Neural crest cell (in vitro differentiated cells): ENCODE data around the gene TRIM62. TPM values are rescaled to one million over a fixed set of nuclear protein-coding genes. Genes with fewer than 3 reads are reported as not detected.
A peak's percentile ranks its signal among the peaks of the same experiment; 100 is the strongest.
"Not testable (repeated sequence)": the region's sequence is repeated elsewhere in the genome, so short reads cannot be mapped to it uniquely, and the experiment has no call there.

Experiments used
- DNase-seq: peaks from one replicate; pipeline ENCODE4 v3.0.0; 2021; ENCODE audit warnings: low read depth, mixed read lengths, low spot score
- H3K27ac Mint-ChIP-seq: one replicate; pipeline ENCODE4 v1.8.0; 2021; ENCODE audit warnings: mild to moderate bottlenecking, mixed read lengths; ENCODE audit not compliant: unreplicated experiment
- H3K27me3 Mint-ChIP-seq: 2 replicates; pipeline ENCODE4 v1.8.0; 2021; ENCODE audit warnings: low read depth, mild to moderate bottlenecking, mixed read lengths
- H3K36me3 Mint-ChIP-seq: 2 replicates; pipeline ENCODE4 v1.8.0; 2021; ENCODE audit warnings: low read depth, mild to moderate bottlenecking, mixed read lengths
- H3K4me1 Mint-ChIP-seq: 2 replicates; pipeline ENCODE4 v1.8.0; 2021; ENCODE audit warnings: mixed read lengths
- H3K4me3 Mint-ChIP-seq: one replicate; pipeline ENCODE4 v1.8.0; 2021; ENCODE audit warnings: mild to moderate bottlenecking, mixed read lengths
- H3K9me3 Mint-ChIP-seq: 2 replicates; pipeline ENCODE4 v1.8.0; 2021; ENCODE audit warnings: mixed read lengths
- total RNA-seq: library from RNA; stranded (reverse); gene quantifications from 2 replicates; pipeline ENCODE4 v1.2.1, GENCODE V29; 2021
- TF ChIP-seq, protein P1 (sequence below): fragments of 200-600 bp; sonication (generic); conservative IDR thresholded peaks from 2 replicates; pipeline ENCODE4 v1.5.0; 2021; ENCODE audit warnings: antibody characterized with exemption, mild to moderate bottlenecking

TRIM62 gene
- total RNA-seq, 1 donor from 2014 or later: 8.6 TPM

DNA sequence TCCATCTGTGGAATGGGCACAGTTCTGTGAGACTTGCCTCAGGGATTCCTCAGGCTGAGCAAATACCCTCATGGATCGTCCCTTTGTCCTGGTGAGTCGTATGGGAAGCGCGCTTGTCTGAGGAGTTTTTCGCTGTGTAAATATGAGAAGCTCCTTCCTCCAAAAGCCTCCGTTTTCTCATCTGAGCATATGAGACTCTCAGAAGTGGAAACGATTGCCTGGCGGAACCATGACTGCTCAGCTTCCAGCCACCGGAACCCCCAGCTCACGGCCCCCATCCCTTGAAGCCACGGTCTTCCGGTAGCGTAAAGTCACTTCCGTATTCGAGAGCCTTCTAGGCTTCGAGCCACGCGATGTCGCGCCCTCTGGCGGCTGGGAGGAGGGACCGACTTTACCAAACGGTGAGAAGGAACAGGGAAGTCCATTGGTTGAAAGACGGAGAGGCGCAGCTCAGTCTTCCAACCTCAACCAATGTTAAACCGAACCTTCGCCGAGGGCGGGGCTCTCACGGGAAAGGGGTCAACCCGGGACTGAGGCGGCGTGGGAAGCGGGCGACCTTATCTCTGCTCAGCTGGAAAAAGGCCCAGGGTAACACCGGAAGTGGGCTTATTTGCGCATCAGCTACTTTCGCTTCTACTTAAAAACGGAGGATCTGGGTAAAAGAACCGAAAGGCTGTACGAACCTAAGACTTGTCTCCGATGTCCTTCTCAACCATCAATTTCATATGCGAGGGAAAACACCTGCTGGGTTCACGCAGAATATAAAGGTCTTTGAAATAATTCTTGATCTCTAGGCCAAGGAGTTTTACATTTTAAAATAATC is 54.6 kb downstream of the TRIM62 start:
- no peaks in the 10 kb centered on the region for H3K36me3 Mint-ChIP-seq
- peak overlapping the region; percentile 89 for H3K4me3 Mint-ChIP-seq
- peak; percentile 75 for DNase-seq
- H3K9me3 Mint-ChIP-seq: no peaks in the 10 kb centered on the region
- H3K4me1 Mint-ChIP-seq: peaks cover 6% of the 10 kb centered on the region
- H3K27ac Mint-ChIP-seq: peak overlapping the region; percentile 94
- H3K27me3 Mint-ChIP-seq: no peaks in the 10 kb centered on the region
- TF ChIP-seq, protein P1, sequence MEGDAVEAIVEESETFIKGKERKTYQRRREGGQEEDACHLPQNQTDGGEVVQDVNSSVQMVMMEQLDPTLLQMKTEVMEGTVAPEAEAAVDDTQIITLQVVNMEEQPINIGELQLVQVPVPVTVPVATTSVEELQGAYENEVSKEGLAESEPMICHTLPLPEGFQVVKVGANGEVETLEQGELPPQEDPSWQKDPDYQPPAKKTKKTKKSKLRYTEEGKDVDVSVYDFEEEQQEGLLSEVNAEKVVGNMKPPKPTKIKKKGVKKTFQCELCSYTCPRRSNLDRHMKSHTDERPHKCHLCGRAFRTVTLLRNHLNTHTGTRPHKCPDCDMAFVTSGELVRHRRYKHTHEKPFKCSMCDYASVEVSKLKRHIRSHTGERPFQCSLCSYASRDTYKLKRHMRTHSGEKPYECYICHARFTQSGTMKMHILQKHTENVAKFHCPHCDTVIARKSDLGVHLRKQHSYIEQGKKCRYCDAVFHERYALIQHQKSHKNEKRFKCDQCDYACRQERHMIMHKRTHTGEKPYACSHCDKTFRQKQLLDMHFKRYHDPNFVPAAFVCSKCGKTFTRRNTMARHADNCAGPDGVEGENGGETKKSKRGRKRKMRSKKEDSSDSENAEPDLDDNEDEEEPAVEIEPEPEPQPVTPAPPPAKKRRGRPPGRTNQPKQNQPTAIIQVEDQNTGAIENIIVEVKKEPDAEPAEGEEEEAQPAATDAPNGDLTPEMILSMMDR: peak; percentile 89

DNA sequence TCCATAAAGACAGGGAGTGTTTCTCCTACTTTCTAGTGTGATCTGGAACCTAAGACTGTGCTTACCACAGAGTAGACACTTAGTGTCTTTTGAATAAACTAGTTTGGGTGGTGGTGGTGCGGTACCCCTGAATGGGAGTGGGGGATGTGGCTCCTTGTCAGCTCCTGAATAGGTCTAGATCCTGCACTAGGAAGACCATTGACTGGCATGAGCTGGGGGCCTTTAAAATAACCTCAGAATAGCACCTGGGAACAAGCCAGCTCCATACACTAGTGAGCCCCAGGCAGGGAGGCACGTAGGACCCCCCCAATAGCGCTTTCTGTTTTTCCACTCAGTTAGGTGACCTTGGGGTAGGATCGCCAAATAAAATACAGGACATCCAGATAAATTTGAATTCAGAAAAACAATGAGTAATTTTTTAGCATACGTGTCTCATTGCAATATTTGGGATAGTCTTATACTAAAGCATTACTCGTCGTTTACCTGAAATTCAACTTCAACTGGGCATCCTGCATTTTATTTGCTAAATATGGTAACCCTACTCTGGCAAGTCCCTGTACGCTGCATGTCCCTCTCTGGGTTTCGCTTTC is 55.3 kb downstream of the TRIM62 start:
- peak overlapping the region; percentile 94 for H3K27ac Mint-ChIP-seq
- DNase-seq: no peak

DNA sequence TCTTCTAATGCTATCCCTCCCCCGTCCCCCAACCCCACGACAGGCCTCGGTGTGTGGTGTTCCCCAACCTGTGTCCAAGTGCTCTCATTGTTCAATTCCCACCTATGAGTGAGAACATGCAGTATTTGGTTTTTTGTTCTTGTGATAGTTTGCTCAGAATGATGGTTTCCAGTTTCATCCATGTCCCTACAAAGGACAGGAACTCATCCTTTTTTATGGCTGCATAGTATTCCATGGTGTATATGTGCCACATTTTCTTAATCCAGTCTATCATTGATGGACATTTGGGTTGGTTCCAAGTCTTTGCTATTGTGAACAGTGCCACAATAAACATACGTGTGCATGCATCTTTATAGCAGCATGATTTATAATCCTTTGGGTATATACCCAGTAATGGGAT is 57.2 kb downstream of the TRIM62 start:
- not testable (repeated sequence) for DNase-seq, H3K36me3 Mint-ChIP-seq, H3K4me3 Mint-ChIP-seq, H3K27me3 Mint-ChIP-seq, H3K27ac Mint-ChIP-seq, H3K4me1 Mint-ChIP-seq, H3K9me3 Mint-ChIP-seq

More for the DNA sequence above, 55.3 kb downstream of the TRIM62 start:
- Mint-ChIP-seq H3K27me3 (no peaks in the 10 kb centered on the region), H3K9me3 (no peaks in the 10 kb centered on the region), H3K4me1 (peaks cover 6% of the 10 kb centered on the region), H3K4me3 (peak overlapping the region; percentile 89), H3K36me3 (no peaks in the 10 kb centered on the region)
- TF ChIP-seq, protein P1: no peak

DNA sequence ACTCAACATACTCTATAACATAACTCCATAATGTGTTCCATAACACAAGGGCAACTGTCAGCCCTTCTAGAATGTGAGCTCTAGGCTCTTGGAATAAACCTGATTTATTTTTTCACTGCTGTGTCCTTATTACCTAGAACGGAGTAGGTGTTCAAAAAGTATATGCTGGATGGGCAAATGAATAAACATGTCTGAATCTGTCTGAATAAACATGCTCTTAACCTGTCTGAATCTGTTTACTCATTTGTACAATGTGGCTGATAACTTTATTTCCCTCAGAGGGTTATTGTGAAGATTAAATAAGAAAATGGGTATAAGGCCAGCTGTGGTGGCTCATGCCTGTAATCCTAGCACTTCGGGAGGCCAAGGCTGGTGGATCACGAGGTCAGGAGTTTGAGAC is 58.6 kb downstream of the TRIM62 start:
- H3K27me3 Mint-ChIP-seq: no peaks in the 10 kb centered on the region

DNA sequence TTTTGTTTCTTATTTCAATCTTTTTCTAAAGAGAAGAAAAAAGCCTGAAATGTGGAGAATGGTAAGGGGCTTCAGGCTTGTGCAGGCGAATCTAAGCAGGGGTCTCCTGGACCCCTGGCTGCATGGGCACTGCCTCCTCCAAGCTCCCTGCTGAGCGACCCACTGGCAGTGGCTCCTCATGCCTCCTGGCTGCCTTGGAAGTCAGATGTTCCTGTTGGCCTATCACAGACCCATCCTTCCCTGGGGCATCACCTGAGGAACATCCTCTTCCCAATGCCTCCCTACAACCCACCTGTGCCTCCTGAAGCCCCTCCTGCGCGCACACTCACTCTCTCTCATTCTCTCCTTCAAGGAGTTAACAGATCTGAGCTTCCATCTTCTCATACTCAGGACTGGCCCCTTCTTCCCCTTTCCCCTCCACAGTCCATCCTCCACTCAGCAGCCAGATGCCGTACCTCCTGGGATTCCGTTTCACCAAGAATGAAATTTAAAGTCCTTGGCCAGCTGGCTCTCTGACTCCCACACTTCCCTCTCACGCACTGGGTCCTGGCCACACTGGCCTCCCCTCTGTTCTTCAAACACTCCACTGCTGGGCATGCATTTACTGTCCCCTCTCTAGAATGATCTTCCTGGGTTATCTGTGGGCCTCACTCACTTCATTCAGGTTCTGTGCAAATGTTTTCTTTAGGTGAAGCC is 59.2 kb downstream of the TRIM62 start:
- H3K36me3 Mint-ChIP-seq: no peaks in the 10 kb centered on the region
- H3K4me1 Mint-ChIP-seq: peaks cover 15% of the 10 kb centered on the region
- no peaks in the 10 kb centered on the region for H3K9me3 Mint-ChIP-seq
- H3K4me3 Mint-ChIP-seq: no peak overlapping the region
- TF ChIP-seq, protein P1: no peak
- no peaks in the 10 kb centered on the region for H3K27me3 Mint-ChIP-seq
- DNase-seq: no peak
- H3K27ac Mint-ChIP-seq: peak overlapping the region; percentile 0

More for the DNA sequence above, 58.6 kb downstream of the TRIM62 start:
- no peak for DNase-seq
- Mint-ChIP-seq H3K36me3 (no peaks in the 10 kb centered on the region), H3K9me3 (no peaks in the 10 kb centered on the region), H3K27ac (no peak overlapping the region), H3K4me3 (no peak overlapping the region), H3K4me1 (peaks cover 15% of the 10 kb centered on the region)
- TF ChIP-seq, protein P1: no peak
